GM18498 (cell line): ENCODE results near the gene TCF21.
"Not testable (repeated sequence)": the region's sequence is repeated elsewhere in the genome, so short reads cannot be mapped to it uniquely, and the experiment has no call there.

Source experiments
- ATAC-seq: cut with Tn5 transposase; IDR thresholded peaks from one replicate; pipeline ENCODE4 v1.9.1; 2021; ENCODE audit warnings: mild to moderate bottlenecking, moderate library complexity; ENCODE audit not compliant: unreplicated experiment

Gene TCF21

DNA sequence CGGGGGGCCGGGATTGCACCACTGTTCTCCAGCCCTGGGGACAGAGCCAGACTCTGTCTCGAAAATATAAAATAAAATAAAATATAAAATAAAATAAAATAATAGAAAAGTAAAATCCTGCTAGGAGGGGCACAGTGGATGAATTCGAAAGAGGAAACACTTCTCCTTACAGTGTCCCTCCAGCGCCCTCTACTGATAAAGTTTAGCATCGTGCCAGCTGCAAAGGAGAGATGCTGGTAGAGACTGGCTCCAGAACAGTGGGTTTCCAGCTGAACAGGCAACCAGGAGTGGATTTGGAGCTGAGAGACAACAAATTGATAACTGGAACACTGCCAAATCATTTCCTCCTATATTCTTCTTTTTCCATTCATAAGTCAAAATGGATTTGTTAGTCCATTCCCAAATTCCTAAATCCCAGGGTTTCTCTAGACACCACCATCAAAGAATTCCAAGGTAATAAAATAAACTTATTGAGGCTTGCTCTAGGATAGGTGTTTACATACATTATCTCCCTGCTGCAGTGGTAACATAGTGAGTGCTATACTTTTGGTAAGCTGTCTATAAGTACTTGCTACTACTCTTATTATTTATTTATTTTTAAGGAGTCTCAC is 32.4 kb downstream of the TCF21 start:
- peak; percentile 50 for ATAC-seq

DNA sequence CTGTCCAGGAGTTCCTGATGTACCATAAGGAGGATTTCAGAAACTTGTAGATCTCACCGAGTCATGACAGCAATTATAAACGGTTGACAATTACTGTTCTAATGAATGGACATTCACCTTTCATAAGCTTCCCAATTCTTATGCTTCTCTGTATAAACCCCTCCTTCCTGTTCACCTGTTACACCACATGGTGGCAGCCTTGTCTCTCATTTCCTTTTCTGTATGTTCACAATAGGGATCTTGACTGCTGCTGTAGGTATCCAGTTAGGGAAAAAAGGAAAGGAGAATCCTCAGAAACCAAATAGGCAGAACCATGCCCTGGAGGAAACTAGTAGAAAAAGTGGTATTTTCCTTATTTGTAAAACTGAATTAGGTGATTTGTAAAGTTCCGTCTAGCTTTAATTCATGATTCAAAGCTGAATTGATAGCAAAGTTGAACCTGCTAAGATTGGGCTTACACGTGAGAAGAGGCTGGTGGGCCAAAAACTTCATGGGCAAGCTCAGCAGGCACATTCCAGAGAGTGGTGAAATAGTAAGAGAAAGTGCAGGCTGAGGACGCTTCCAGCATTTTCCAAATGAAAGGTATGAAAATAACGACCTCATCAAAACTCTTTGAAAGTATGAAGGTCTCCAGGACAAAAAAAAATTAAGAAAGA is 35.2 kb downstream of the TCF21 start:
- peak; percentile 84 for ATAC-seq

DNA sequence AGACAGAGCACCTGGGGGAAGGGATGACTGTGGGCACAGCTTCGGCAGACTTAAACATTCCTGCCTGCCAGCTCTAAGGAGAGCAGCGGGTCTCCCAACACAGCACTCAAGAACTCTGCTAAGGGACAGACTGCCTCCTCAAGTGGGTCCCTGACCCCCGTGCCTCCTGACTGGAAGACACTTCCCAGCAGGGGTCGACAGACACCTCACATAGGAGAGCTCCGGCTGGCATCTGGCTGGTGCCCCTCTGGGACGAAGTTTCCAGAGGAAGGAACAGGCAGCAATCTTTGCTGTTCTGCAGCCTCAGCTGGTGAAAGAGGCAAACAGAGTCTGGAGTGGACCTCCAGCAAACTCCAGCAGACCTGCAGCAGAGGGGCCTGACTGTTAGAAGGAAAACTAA is 42.3 kb downstream of the TCF21 start:
- not testable (repeated sequence) for ATAC-seq

DNA sequence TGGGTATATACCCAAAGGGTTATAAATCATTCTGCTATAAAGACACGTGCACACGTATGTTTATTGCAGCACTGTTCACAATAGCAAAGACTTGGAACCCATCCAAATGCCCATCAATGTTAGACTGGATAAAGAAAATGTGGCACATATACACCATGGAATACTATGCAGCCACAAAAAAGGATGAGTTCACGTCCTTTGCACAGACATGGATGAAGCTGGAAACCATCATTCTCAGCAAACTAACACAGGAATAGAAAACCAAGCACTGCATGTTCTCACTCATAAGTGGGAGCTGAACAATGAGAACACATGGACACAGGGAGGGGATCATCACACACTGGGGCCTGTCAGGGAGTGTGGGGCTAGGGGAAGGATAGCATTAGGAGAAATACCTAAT is 47.4 kb downstream of the TCF21 start:
- not testable (repeated sequence) for ATAC-seq

DNA sequence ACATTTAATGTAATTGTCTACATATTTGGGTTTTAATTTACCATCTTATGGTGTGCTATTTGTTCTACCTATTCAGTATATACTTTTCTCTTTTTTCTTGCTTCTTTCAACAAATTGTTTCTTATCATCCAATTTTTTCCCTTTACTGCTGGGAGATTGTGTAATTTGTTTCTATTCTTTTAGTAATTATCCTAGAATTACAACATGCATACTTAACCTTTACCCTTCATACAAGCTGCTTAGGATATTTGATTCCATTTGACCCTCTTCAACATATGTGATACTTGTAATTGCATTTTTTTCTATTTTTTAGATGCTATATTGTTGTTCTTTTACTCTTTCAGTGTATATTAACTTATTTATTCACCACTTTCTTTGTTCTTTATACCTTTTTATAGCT is 49.0 kb downstream of the TCF21 start:
- ATAC-seq = no peak

DNA sequence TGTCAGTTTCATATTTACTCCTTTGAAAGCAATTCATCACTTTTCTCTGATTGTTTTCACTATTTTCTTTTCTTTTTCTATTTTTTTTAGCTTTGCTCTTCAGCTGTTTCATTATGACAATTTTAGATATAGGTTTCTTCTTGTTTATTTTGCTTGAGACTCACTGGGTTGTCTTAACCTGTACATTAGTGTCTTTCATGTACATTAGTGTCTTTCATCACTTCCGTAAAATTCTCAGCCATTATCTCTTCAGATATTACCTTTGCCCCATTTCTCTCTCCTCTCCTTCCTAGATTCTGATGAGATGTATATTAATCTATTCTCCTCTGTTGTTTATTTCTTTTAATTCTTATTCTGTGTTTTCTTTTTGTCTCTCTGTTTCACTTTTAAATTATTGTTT is 49.6 kb downstream of the TCF21 start:
- no peak for ATAC-seq

DNA sequence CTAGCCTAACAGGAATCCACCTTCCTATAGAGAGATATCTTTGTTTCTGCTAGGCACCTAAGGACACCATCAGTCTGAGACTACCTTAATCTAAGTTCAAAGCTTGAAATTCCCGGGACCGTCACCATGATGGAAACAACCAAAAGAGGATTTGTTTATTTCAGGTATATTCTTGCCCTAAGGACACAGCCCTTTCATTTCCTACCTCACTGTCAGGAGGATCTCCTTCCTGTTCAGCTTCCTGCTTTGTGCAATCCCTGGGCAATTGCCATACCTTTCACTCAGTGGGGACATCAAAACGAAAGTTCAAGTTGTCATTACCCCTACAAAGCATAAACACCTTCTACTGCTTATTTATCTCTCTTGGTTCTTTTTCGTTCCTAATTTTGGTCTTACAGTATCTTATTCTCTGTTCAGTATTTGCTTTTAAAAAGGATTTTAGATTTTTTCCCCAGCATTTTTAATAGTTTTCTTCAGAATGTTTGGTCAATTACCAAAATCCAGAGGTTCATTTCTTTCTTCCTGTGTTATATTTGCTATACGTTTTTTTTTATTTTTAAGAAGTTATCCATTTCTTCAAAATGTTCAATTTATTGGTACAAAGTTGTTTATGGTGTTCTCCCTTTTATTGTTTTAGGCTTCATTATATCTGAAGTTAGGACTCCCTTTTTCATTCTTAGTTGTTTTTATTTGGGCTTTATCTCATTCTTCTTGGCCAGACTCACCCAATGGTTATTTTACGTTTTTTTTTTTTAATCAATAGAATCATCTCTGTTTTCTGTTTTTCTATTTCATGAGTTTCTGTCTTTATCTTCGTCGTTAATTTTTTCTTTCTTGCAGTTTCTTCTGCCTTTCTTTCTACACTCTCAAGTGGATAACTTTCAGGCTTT is 51.1 kb downstream of the TCF21 start:
- ATAC-seq = no peak
